ENCODE results near the gene ZFPM1.

The ZFPM1 gene

DNA sequence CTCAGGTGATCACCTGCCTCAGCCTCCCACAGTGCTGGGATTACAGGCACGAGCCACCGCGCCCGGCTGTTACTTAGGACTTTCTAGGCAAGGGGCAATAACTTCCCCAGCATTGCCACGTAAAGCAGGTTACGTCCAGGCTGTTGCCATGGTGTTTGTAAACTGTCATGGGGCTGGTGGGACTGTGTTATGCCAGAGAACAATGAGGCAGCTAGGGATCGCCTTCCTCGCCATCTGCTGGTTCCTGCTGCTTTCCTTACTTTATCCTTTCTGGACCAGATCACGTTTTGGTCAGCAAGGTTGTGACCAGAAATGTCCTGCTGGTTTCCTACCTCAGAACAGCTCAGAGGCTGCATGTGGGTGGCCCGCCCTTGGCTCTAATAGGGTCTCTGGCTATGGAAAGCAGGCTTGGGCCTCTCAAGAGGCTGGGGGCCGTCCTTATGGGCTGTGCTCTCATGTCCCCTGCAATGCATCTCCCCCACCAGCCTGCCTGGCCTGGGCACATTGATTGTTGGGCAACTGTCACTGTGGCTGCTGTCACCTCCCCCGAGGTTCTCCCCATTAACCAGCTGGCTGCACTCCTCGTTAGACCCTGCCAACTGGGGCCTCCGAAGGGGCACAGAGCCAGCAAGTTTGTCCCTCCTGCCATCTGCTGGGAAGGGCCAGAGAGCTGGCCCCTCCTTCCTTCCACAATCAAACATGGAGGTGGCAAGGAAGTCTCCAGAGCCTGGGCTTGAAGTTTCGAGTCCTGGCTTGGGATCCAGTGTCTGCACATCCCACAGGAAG, 88.9 kb downstream of the ZFPM1 start:
- Histone ChIP-seq H3K9me2 (replicated peaks; ENCODE audit: insufficient read depth, low read length) (no peaks in the 10 kb centered on the region), H3K79me2 (ENCODE audit: insufficient read depth, low read length) (no peaks in the 10 kb centered on the region), H3K27me3 (ENCODE audit: low read length) (no peaks in the 10 kb centered on the region), H3K4me3 (ENCODE audit: insufficient read depth, low read length, poor library complexity, severe bottlenecking) (no peak overlapping the region), H3K4me2 (ENCODE audit: low read depth, low read length, poor library complexity, severe bottlenecking) (no peak overlapping the region), H4K20me1 (ENCODE audit: low read depth, low read length) (no peaks in the 10 kb centered on the region), H3K27ac (ENCODE audit: low read depth, low read length) (no peak overlapping the region), H3F3A (ENCODE audit: insufficient read depth) (no peaks in the 10 kb centered on the region), H2AFZ (ENCODE audit: low read depth, low read length, severe bottlenecking) (no peak overlapping the region), H3K9ac (ENCODE audit: low read length) (no peak overlapping the region), H3K9me3 (ENCODE audit: insufficient read depth, low read length) (peaks cover 13% of the 10 kb centered on the region; the same call in 1 of the 2 replicates), H3K36me3 (ENCODE audit: low read length) (no peaks in the 10 kb centered on the region)
- no peak for TF ChIP-seq EZH2phosphoT487 (conservative IDR thresholded peaks at IDR 0.05; ENCODE audit: low read length)
- TF ChIP-seq, protein P1, sequence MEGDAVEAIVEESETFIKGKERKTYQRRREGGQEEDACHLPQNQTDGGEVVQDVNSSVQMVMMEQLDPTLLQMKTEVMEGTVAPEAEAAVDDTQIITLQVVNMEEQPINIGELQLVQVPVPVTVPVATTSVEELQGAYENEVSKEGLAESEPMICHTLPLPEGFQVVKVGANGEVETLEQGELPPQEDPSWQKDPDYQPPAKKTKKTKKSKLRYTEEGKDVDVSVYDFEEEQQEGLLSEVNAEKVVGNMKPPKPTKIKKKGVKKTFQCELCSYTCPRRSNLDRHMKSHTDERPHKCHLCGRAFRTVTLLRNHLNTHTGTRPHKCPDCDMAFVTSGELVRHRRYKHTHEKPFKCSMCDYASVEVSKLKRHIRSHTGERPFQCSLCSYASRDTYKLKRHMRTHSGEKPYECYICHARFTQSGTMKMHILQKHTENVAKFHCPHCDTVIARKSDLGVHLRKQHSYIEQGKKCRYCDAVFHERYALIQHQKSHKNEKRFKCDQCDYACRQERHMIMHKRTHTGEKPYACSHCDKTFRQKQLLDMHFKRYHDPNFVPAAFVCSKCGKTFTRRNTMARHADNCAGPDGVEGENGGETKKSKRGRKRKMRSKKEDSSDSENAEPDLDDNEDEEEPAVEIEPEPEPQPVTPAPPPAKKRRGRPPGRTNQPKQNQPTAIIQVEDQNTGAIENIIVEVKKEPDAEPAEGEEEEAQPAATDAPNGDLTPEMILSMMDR (IDR thresholded peaks at IDR 0.05; ENCODE audit: insufficient read depth, low read length, poor library complexity, severe bottlenecking), result no peak

DNA sequence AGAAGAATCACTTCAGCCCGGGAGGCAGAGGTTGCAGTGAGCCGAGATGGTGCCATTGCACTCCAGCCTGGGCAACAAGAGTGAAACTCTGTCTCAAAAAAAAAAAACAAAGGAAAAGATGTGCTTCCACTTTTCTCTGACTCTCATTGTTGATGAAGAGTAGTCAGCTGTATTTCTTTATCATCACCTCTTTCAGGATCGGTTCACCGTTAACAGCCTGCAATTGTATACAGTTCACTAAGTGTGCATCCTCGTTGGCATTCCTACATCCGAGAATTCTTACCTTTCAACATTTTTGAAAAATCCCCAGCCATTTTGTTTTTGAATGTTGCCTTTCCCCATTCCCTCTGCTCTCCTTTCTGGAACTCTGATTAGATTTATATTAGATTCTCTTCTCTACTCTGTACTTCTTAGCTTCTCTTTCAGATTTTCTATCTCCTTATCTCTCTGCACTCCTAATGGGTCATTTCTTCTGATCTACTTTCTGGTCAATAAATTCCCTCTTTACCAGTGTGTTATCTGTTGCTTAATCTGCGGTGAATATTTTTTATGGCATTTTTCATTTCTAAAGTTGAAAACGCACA, 90.2 kb downstream of the ZFPM1 start:
- TF ChIP-seq EZH2phosphoT487 (conservative IDR thresholded peaks at IDR 0.05; ENCODE audit: low read length), result no peak
- TF ChIP-seq, protein P1 (IDR thresholded peaks at IDR 0.05; ENCODE audit: insufficient read depth, low read length, poor library complexity, severe bottlenecking), result no peak
- Histone ChIP-seq H3K27ac (ENCODE audit: low read depth, low read length) (no peak overlapping the region), H3K9me2 (replicated peaks; ENCODE audit: insufficient read depth, low read length) (no peaks in the 10 kb centered on the region), H3K27me3 (ENCODE audit: low read length) (no peaks in the 10 kb centered on the region), H3F3A (ENCODE audit: insufficient read depth) (no peaks in the 10 kb centered on the region), H4K20me1 (ENCODE audit: low read depth, low read length) (no peaks in the 10 kb centered on the region), H2AFZ (ENCODE audit: low read depth, low read length, severe bottlenecking) (no peak overlapping the region), H3K79me2 (ENCODE audit: insufficient read depth, low read length) (no peaks in the 10 kb centered on the region), H3K9me3 (ENCODE audit: insufficient read depth, low read length) (peaks cover 13% of the 10 kb centered on the region; the same call in 1 of the 2 replicates), H3K4me3 (ENCODE audit: insufficient read depth, low read length, poor library complexity, severe bottlenecking) (no peak overlapping the region), H3K36me3 (ENCODE audit: low read length) (no peaks in the 10 kb centered on the region), H3K4me2 (ENCODE audit: low read depth, low read length, poor library complexity, severe bottlenecking) (no peak overlapping the region), H3K9ac (ENCODE audit: low read length) (no peak overlapping the region)

DNA sequence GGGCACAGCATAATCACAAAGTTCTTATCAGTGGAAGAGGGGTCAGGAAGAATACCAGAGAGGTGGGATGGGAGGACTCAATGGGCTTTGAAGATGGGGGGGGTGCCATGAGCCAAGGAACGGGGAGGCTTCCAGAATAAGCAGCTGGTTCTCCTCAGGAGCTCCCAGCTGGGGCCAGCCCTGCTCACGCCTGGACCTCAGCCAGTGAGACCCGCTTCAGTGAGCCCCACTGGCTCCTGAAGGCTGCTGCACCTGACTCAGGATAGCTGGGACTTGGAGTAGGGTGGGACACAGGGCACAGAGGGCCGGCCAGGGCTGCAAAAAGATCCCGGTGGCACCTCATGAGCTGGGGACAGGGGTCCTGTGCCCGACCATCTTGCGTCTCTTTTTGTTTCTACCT, 92.7 kb downstream of the ZFPM1 start:
- no peaks in the 10 kb centered on the region for H4K20me1 ChIP-seq (ENCODE audit: low read depth, low read length)
- H3K36me3 ChIP-seq (ENCODE audit: low read length), result no peaks in the 10 kb centered on the region
- no peaks in the 10 kb centered on the region for H3K79me2 ChIP-seq (ENCODE audit: insufficient read depth, low read length)
- no peaks in the 10 kb centered on the region for H3K9me2 ChIP-seq (replicated peaks; ENCODE audit: insufficient read depth, low read length)
- H3K4me2 ChIP-seq (ENCODE audit: low read depth, low read length, poor library complexity, severe bottlenecking), result no peak overlapping the region
- H3K27ac ChIP-seq (ENCODE audit: low read depth, low read length), result no peak overlapping the region
- no peak overlapping the region for H3K4me3 ChIP-seq (ENCODE audit: insufficient read depth, low read length, poor library complexity, severe bottlenecking)
- no peaks in the 10 kb centered on the region for H3F3A ChIP-seq (ENCODE audit: insufficient read depth)
- H3K9ac ChIP-seq (ENCODE audit: low read length), result no peak overlapping the region
- no peak overlapping the region for H2AFZ ChIP-seq (ENCODE audit: low read depth, low read length, severe bottlenecking)
- TF ChIP-seq EZH2phosphoT487 (conservative IDR thresholded peaks at IDR 0.05; ENCODE audit: low read length), result no peak
- TF ChIP-seq, protein P1 (IDR thresholded peaks at IDR 0.05; ENCODE audit: insufficient read depth, low read length, poor library complexity, severe bottlenecking), result no peak
- H3K9me3 ChIP-seq (ENCODE audit: insufficient read depth, low read length), result peaks cover 13% of the 10 kb centered on the region; the same call in 1 of the 2 replicates
- no peaks in the 10 kb centered on the region for H3K27me3 ChIP-seq (ENCODE audit: low read length)

Data from SU-DHL-6 (cell line).